HFFc6 (cell line): ENCODE data around the gene PIWIL1. TPM values are rescaled to one million over a fixed set of nuclear protein-coding genes. Genes with fewer than 3 reads are reported as not detected.

Source experiments
- DNase-seq: peaks from one replicate; pipeline ENCODE4 v3.0.0-alpha.2; 2018
- H3K27ac Mint-ChIP-seq: 2 replicates; pipeline ENCODE4 v1.8.0; 2020; ENCODE audit warnings: mild to moderate bottlenecking, mixed read lengths
- H3K27me3 Mint-ChIP-seq: 2 replicates; pipeline ENCODE4 v1.8.0; 2021; ENCODE audit warnings: mild to moderate bottlenecking, moderate library complexity, mixed read lengths; ENCODE audit not compliant: insufficient read depth
- H3K36me3 Mint-ChIP-seq: 2 replicates; pipeline ENCODE4 v1.8.0; 2021; ENCODE audit warnings: low read depth, mixed read lengths
- H3K4me1 Mint-ChIP-seq: 2 replicates; pipeline ENCODE4 v1.8.0; 2020; ENCODE audit warnings: low read depth, mixed read lengths
- H3K4me3 Mint-ChIP-seq: 2 replicates; pipeline ENCODE4 v1.8.0; 2020; ENCODE audit warnings: mild to moderate bottlenecking, moderate library complexity, mixed read lengths
- H3K9me3 Mint-ChIP-seq: 2 replicates; pipeline ENCODE4 v1.8.0; 2020; ENCODE audit warnings: mild to moderate bottlenecking, mixed read lengths
- CTCF ChIP-seq: fragments of 200-600 bp; sonication (generic); IDR thresholded peaks from 2 replicates; pipeline ENCODE4 v1.5.0; 2021; ENCODE audit warnings: antibody characterized with exemption, mild to moderate bottlenecking
- total RNA-seq, 6 experiments: library from RNA; stranded (reverse); fragmentation: NEBNext Ultra II Directional; extraction: Animal tissue kit (Norgen Biotek cat#: 25700); gene quantifications; 2 replicates in 1 of 6; 3 replicates in 5 of 6; pipeline ENCODE4 v1.2.3, GENCODE V29; 2021

Gene PIWIL1
- total RNA-seq, 6 experiments from 2014 or later = not detected

GRCh38 chr12:130354407-130354806 is 16.7 kb downstream of the PIWIL1 start:
- Mint-ChIP-seq H3K27ac (no peak overlapping the region), H3K27me3 (no peaks in the 10 kb centered on the region; the same call in 1 of the 2 replicates)
- no peak for DNase-seq

GRCh38 chr12:130356222-130356621 is 18.5 kb downstream of the PIWIL1 start:
- Mint-ChIP-seq H3K9me3 (peaks cover 55% of the 10 kb centered on the region), H3K4me1 (no peaks in the 10 kb centered on the region), H3K27ac (no peak overlapping the region), H3K36me3 (peaks cover 11% of the 10 kb centered on the region; the same call in 1 of the 2 replicates), H3K4me3 (no peak overlapping the region), H3K27me3 (no peaks in the 10 kb centered on the region; the same call in 1 of the 2 replicates)
- DNase-seq = no peak
- no peak for TF ChIP-seq CTCF

More at GRCh38 chr12:130354407-130354806, 16.7 kb downstream of the PIWIL1 start:
- no peaks in the 10 kb centered on the region for H3K4me1 Mint-ChIP-seq
- H3K36me3 Mint-ChIP-seq = peaks cover 11% of the 10 kb centered on the region; the same call in 1 of the 2 replicates
- no peak overlapping the region for H3K4me3 Mint-ChIP-seq
- H3K9me3 Mint-ChIP-seq = peaks cover 45% of the 10 kb centered on the region
- TF ChIP-seq CTCF = no peak

- no peak for DNase-seq
Observed at GRCh38 chr12:130357241-130357640, 19.6 kb downstream of the PIWIL1 start.

GRCh38 chr12:130357729-130358330 is 20.1 kb downstream of the PIWIL1 start:
- no peak for TF ChIP-seq CTCF
- H3K27me3 Mint-ChIP-seq = no peaks in the 10 kb centered on the region; the same call in 1 of the 2 replicates
- no peak overlapping the region for H3K4me3 Mint-ChIP-seq
- peaks cover 4% of the 10 kb centered on the region; the same call in 1 of the 2 replicates for H3K36me3 Mint-ChIP-seq
- peaks cover 53% of the 10 kb centered on the region for H3K9me3 Mint-ChIP-seq
- H3K27ac Mint-ChIP-seq = no peak overlapping the region
- H3K4me1 Mint-ChIP-seq = no peaks in the 10 kb centered on the region
- no peak for DNase-seq

More at GRCh38 chr12:130357241-130357640, 19.6 kb downstream of the PIWIL1 start:
- no peaks in the 10 kb centered on the region; the same call in 1 of the 2 replicates for H3K27me3 Mint-ChIP-seq
- H3K36me3 Mint-ChIP-seq = peaks cover 7% of the 10 kb centered on the region; the same call in 1 of the 2 replicates
- H3K9me3 Mint-ChIP-seq = peaks cover 55% of the 10 kb centered on the region
- TF ChIP-seq CTCF = no peak
- no peaks in the 10 kb centered on the region for H3K4me1 Mint-ChIP-seq
- H3K4me3 Mint-ChIP-seq = no peak overlapping the region
- H3K27ac Mint-ChIP-seq = no peak overlapping the region

- no peak overlapping the region for H3K27ac Mint-ChIP-seq
- H3K4me3 Mint-ChIP-seq = no peak overlapping the region
- H3K4me1 Mint-ChIP-seq = no peaks in the 10 kb centered on the region
- no peaks in the 10 kb centered on the region for H3K36me3 Mint-ChIP-seq
- no peak for DNase-seq
- H3K9me3 Mint-ChIP-seq = peaks cover 61% of the 10 kb centered on the region
- no peak for TF ChIP-seq CTCF
- H3K27me3 Mint-ChIP-seq = no peaks in the 10 kb centered on the region; the same call in 1 of the 2 replicates
Observed at GRCh38 chr12:130362060-130362459, 24.4 kb downstream of the PIWIL1 start.
